Inflammatory macrophage treated with lipopolysaccharide for 4 hours (primary cell): ENCODE measurements around the gene ZNF611.
"Not testable (repeated sequence)": the region's sequence is repeated elsewhere in the genome, so short reads cannot be mapped to it uniquely, and the experiment has no call there.

Experiments
- DNase-seq: peaks from one replicate; pipeline ENCODE4 v3.0.0-alpha.2; 2020

The ZNF611 gene

GRCh38 chr19:52715902-52716301, 18.9 kb downstream of the ZNF611 start:
- not testable (repeated sequence) for DNase-seq

GRCh38 chr19:52715330-52715729, 19.5 kb downstream of the ZNF611 start:
- DNase-seq, result not testable (repeated sequence)

DNA sequence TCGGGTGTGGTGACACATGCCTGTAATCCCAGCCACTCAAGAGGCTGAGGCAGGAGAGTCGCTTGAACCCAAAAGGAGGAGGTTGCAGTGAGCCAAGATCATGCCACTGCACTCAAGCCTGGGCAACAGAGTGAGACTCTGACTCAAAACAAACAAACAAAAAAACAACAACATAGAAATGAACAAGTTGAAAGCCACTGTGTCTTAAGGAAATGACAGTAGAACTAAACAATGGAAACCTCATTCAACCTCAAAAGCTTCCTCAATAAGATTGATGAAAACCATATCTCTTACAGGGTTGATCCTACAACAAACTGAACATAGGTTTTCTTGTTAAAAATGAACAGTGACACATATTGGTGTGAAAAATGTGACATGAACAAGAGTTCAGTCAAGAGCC, 21.8 kb downstream of the ZNF611 start:
- DNase-seq, result not testable (repeated sequence)

DNA sequence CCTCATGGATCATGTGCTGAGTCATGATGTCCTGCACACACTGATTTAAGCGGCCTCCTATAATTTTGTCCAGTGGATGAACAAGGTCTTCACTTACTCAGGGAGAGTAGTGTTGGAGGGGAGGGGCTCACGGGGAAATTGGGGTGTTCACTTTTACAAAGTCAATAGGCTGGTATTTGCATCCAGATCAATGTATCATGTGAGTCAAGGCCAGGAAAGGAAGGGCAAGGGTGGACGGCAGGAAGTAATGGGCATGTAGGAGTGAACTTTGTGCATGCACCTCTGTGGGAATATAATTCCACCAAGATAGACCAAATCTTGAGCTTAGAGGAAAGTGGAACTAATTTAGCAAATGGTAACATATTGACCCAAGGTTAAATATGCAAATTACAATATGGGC, 23.2 kb downstream of the ZNF611 start:
- DNase-seq, result not testable (repeated sequence)

DNA sequence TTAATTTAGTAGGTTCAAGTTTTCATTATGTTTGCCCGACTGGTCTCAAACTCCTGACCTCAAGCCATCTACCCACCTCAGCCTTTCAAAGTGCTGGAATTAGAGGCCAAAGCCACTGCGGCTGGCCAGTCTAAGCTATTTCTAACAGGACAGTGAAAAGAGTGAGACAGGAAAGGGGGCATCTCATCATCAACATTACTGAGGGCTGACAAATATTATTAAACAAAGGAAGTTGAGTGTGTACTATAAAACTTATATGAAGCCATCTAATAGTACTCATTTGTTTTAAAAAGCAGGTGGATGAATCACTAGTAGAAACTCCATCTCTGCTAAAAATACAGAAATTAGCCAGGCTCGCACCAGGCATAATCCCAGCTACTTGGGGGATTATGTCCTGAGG, 24.3 kb downstream of the ZNF611 start:
- no peak for DNase-seq

DNA sequence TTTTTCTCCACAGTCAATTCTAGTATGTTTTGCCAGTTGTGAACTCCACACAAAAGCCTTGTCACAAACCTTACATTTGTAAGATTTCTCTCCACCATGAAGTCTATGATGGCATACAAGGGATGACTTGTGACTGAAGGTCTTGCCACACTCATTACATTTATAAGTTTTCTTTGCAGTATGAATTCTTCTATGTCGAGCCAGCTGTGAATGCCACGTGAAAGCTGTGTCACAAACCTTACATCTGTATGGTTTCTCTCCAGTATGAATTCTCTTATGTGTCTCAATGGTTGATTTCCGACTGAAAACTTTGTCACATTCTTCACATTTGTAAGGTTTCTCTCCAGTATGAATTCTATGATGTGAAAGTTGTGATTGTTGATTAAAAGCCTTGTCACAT, 29.2 kb downstream of the ZNF611 start:
- DNase-seq, result not testable (repeated sequence)

- DNase-seq, result no peak
Observed at GRCh38 chr19:52703917-52704316, 30.9 kb downstream of the ZNF611 start.

GRCh38 chr19:52700673-52701072, 34.2 kb downstream of the ZNF611 start:
- no peak for DNase-seq

DNA sequence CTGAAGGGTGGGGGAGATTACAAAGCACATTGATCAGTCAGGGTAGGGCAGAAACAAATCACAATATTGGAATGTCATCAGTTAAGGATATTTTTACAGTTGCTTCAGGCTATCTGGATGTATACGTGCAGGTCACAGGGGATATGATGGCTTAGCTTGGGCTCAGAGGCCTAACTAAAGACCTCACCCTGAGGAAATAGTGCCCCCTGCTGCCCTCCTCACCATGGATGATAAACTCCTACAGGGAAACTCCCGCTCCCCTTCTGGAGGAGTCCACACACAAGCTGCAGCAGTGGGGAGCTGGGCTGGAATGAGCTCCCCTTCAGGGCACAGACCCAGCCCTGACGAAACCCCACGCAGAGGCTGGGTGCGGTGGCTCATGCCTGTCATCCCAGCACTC, 35.3 kb downstream of the ZNF611 start:
- not testable (repeated sequence) for DNase-seq

- DNase-seq, result no peak
Observed at GRCh38 chr19:52695996-52696395, 38.8 kb downstream of the ZNF611 start.

- DNase-seq, result no peak
Observed at GRCh38 chr19:52694921-52695320, 39.9 kb downstream of the ZNF611 start.

- not testable (repeated sequence) for DNase-seq
Observed at GRCh38 chr19:52694281-52694680, 40.6 kb downstream of the ZNF611 start.

DNA sequence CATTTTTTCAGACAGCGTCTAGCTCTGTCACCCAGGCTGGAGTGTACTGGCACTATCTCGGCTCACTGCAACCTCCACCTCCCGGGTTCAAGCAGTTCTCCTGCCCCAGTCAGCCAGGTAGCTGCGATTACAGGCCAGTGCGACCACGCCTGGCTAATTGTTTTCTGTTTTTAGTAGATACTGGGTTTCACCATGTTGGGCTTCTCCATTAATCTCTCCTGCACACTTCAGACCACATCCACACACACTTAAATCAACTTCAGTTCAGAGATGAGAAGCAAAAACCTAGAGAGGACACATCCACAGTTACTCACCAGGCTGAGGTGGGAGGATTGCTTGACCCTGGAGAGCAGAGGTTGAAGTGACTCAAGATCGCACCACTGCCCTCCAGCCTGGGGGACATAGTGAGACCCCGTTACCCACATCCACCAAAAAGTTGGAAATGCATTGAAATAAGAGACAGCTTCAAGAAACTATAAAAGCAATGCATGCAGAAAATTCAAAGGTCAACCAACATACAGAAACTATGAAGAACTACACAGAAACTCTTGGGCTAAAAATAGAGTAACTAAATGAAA, 42.3 kb downstream of the ZNF611 start:
- no peak for DNase-seq

DNA sequence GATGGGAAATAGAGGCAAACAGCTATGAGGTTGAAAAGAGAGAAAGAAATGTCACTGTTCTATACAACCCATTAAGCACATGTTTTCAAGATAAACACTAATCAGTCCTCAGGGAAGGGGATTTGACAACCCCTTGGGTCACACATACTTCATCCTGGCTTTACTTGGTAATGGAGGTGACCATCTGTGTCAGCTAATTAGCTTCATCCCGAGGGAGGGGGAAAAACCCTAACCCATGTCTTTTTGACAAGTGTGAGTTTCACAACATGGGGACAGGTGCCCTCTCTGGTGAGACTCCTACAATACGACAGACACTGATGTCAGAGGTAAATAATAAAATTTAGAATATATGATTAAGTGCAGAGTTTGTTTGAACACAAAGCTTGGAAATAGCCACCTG, 43.1 kb downstream of the ZNF611 start:
- DNase-seq, result no peak

DNA sequence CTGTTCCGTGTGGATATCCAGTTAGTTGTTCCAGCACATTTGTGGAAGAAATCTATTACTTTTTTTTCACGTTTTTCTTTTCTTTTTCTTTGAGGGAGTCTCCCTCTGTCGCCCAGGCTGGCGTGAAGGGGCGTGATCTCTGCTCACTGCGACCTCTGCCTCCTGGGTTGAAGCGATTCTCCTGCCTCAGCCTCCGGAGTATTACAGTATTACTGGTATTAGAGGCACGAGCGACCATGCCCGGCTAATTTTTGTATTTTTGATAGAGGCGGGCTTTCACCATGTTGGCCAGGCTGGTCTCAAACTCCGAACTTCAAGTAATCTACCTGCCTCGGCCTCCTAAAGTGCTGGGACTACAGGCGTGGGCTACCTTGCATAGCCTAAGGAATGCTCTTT, 43.6 kb downstream of the ZNF611 start:
- DNase-seq, result no peak

DNA sequence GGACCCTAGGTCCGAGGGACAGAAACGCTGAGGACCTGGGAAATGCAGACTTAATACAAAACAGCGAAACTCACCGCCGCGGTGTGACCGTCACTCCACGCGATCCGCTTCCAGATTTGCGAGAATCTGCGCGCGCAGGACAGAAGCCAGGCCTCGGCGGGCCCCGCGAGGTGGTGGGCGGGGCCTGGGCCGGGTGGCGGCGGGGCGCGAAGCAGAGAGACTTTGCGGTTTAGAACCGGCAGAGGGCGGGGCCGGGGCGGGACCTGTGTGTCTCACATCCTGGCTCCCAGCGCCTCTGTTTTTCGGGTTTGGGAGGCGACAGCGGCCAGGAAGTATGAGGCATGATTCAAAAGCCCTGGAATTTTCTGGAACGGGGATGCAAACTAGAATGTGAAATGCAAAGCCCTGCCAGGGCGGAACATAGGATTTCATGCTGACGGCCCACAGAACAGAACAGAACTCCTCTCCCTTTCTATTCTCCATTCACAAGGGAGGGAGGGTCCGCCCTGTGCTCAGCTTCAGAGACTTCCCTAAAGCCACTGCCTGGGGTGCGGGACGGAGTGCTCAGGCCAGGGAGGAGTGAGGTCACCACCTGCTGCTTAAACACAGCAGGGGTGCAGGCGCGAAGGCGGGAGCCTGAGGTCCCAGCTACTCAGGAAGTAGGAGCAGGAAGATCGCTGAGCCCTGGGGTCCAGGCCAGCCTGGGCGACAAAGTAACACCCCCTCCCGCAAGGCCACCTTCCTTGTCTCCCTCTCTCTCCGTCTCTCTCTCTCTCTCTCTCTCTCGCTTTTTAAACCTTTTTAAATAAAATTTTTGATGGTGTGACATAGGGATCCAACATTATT, 44.3 kb downstream of the ZNF611 start:
- peak; percentile 91 for DNase-seq

DNA sequence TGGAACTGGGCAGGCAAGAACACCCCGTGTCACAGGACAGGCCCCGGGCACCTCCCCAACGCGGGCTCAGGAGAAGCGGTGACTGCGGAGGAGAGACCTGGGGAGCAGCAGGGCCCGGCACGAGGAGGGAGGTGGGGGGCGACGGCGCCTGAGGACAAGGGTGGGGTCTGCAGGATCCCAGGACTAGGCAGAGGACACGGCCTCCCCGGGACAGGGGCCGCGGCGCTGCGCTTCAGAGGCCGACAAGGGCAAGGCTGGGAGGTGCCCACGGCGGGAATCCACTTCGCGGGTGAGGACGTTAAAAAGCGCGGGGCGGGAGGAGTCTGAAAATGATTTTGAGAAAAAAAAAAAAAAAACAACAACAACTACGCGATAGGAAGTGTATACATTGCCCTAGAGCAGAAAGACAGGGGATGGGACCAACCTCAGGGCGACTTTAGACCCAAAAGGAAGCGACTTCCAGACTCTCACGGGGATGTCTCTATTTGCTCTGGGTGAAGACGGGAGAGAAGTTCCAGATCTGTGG, 44.9 kb downstream of the ZNF611 start:
- DNase-seq, result peak; percentile 6

DNA sequence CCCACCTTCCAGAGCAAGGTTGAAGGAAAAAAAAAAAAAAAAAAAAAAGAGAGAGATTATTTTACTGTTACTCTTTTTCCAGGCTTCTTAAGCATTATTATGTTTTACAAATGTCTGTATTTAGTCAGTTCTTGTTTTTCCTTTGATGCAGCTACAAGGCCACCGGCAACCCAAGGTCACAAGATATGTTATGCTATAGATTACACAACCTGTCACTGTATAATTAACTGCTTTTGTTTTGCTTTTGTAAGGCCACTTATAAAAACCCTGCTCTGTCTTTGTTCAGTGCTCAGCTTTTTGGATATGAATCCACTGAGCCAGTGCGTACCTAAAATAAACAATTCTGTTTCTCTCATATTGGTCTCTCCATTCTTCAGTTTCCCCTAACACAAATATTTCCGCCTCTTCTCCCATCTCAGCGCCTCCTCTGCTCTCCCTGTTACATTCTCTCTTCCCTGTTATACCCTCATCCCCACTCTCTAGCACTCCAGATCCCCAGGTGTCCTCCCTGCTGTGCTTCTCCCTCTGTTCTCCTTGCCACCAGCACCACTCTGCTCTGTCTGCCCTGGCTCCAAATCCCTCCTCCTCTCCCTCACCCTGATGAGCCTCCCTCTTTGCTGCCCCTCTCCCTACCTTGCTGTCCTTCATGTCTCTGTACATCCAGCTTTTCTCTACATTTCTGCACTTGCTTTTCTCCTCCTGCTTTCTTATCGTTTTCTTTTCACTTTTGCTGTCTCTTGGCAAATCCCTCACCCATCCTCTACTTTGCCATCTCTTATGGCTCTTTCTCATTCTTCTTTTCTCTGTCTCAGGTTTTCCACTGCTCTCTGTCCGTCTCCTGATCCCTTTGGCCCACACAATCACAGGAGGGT, 45.7 kb downstream of the ZNF611 start:
- peak; percentile 52 for DNase-seq

GRCh38 chr19:52688335-52688734, 46.5 kb downstream of the ZNF611 start:
- DNase-seq, result no peak

- no peak for DNase-seq
Observed at GRCh38 chr19:52687684-52688083, 47.2 kb downstream of the ZNF611 start.

DNA sequence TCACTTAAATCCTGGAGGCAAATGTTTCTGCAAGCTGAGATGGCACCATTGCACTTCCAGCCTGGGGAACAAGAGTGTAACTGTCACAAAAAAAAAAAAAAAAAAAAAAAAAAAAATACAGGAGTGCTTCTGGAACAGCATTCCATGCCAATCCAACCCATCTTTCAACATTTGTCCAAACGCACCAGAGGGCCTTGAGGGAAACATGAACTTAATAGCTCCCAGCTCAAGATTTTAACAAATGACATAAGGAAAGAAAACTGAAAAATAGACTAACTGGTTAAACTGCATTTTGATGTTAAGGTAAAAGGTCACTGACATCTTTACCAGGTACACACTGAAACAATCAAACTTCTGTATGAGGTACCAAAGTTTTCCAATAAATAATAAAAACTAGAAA, 49.0 kb downstream of the ZNF611 start:
- DNase-seq, result no peak

DNA sequence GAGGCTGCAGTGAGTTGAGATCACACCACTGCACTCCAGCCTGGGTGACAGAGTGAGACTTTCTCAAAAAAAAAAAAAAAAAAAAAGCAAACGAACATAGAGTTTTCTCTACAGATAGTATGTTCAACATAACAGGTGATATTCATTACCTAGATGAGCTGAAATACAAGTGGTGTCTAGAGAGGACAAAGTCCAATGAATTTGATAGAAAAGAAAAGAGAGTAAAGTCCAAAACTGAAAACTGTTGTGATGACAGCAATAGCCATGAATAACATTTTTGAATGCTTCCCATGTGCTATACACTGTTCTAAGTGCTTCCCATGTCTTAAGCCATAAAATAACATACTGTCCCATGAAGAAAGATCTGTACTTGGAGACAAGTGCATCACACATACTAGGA, 53.6 kb downstream of the ZNF611 start:
- not testable (repeated sequence) for DNase-seq

- no peak for DNase-seq
Observed at GRCh38 chr19:52679598-52679997, 55.2 kb downstream of the ZNF611 start.
